ENCODE results near the gene SCAPER.

SCAPER gene

GRCh38 chr15:76576523-76577279, 328.4 kb downstream of the SCAPER start:
- H3K9ac ChIP-seq (ENCODE audit: low read length), result no peak overlapping the region

GRCh38 chr15:76575679-76576078, 329.5 kb downstream of the SCAPER start:
- no peak overlapping the region for H3K4me3 ChIP-seq (ENCODE audit: low read length)
- H3K36me3 ChIP-seq (ENCODE audit: control insufficient read depth, insufficient read depth, low read length), result no peaks in the 10 kb centered on the region
- H3K9ac ChIP-seq (ENCODE audit: low read length), result no peak overlapping the region
- peaks cover 9% of the 10 kb centered on the region for H3K4me1 ChIP-seq (ENCODE audit: control insufficient read depth, insufficient read depth, low read length)
- H3K27me3 ChIP-seq (ENCODE audit: control insufficient read depth, insufficient read depth, low read length), result no peaks in the 10 kb centered on the region
- H3K9me3 ChIP-seq (ENCODE audit: control insufficient read depth, low read length), result no peaks in the 10 kb centered on the region

More at GRCh38 chr15:76576523-76577279, 328.4 kb downstream of the SCAPER start:
- Histone ChIP-seq H3K36me3 (ENCODE audit: control insufficient read depth, insufficient read depth, low read length) (no peaks in the 10 kb centered on the region), H3K9me3 (ENCODE audit: control insufficient read depth, low read length) (no peaks in the 10 kb centered on the region), H3K4me3 (ENCODE audit: low read length) (no peak overlapping the region), H3K4me1 (ENCODE audit: control insufficient read depth, insufficient read depth, low read length) (peaks cover 9% of the 10 kb centered on the region), H3K27me3 (ENCODE audit: control insufficient read depth, insufficient read depth, low read length) (no peaks in the 10 kb centered on the region)

GRCh38 chr15:76575274-76575673, 329.9 kb downstream of the SCAPER start:
- H3K4me3 ChIP-seq (ENCODE audit: low read length), result no peak overlapping the region
- H3K27me3 ChIP-seq (ENCODE audit: control insufficient read depth, insufficient read depth, low read length), result no peaks in the 10 kb centered on the region
- no peaks in the 10 kb centered on the region for H3K9me3 ChIP-seq (ENCODE audit: control insufficient read depth, low read length)
- H3K9ac ChIP-seq (ENCODE audit: low read length), result no peak overlapping the region
- H3K4me1 ChIP-seq (ENCODE audit: control insufficient read depth, insufficient read depth, low read length), result peaks cover 9% of the 10 kb centered on the region
- H3K36me3 ChIP-seq (ENCODE audit: control insufficient read depth, insufficient read depth, low read length), result no peaks in the 10 kb centered on the region

GRCh38 chr15:76572983-76573314, 332.2 kb downstream of the SCAPER start:
- no peaks in the 10 kb centered on the region for H3K36me3 ChIP-seq (ENCODE audit: control insufficient read depth, insufficient read depth, low read length)
- H3K9me3 ChIP-seq (ENCODE audit: control insufficient read depth, low read length), result no peaks in the 10 kb centered on the region
- H3K9ac ChIP-seq (ENCODE audit: low read length), result no peak overlapping the region

GRCh38 chr15:76566276-76566675, 338.9 kb downstream of the SCAPER start:
- Histone ChIP-seq H3K27me3 (ENCODE audit: control insufficient read depth, insufficient read depth, low read length) (no peaks in the 10 kb centered on the region), H3K36me3 (ENCODE audit: control insufficient read depth, insufficient read depth, low read length) (no peaks in the 10 kb centered on the region), H3K4me3 (ENCODE audit: low read length) (no peak overlapping the region), H3K4me1 (ENCODE audit: control insufficient read depth, insufficient read depth, low read length) (no peaks in the 10 kb centered on the region), H3K9ac (ENCODE audit: low read length) (no peak overlapping the region), H3K9me3 (ENCODE audit: control insufficient read depth, low read length) (no peaks in the 10 kb centered on the region)

More at GRCh38 chr15:76572983-76573314, 332.2 kb downstream of the SCAPER start:
- Histone ChIP-seq H3K4me3 (ENCODE audit: low read length) (no peak overlapping the region), H3K4me1 (ENCODE audit: control insufficient read depth, insufficient read depth, low read length) (peaks cover 9% of the 10 kb centered on the region), H3K27me3 (ENCODE audit: control insufficient read depth, insufficient read depth, low read length) (no peaks in the 10 kb centered on the region)

GRCh38 chr15:76565366-76565765, 339.8 kb downstream of the SCAPER start:
- Histone ChIP-seq H3K9me3 (ENCODE audit: control insufficient read depth, low read length) (no peaks in the 10 kb centered on the region), H3K4me1 (ENCODE audit: control insufficient read depth, insufficient read depth, low read length) (no peaks in the 10 kb centered on the region), H3K36me3 (ENCODE audit: control insufficient read depth, insufficient read depth, low read length) (no peaks in the 10 kb centered on the region), H3K4me3 (ENCODE audit: low read length) (no peak overlapping the region), H3K27me3 (ENCODE audit: control insufficient read depth, insufficient read depth, low read length) (no peaks in the 10 kb centered on the region), H3K9ac (ENCODE audit: low read length) (no peak overlapping the region)

GRCh38 chr15:76555247-76555646, 349.9 kb downstream of the SCAPER start:
- Histone ChIP-seq H3K4me3 (ENCODE audit: low read length) (no peak overlapping the region), H3K9ac (ENCODE audit: low read length) (no peak overlapping the region), H3K9me3 (ENCODE audit: control insufficient read depth, low read length) (no peaks in the 10 kb centered on the region), H3K27me3 (ENCODE audit: control insufficient read depth, insufficient read depth, low read length) (no peaks in the 10 kb centered on the region), H3K36me3 (ENCODE audit: control insufficient read depth, insufficient read depth, low read length) (no peaks in the 10 kb centered on the region), H3K4me1 (ENCODE audit: control insufficient read depth, insufficient read depth, low read length) (no peaks in the 10 kb centered on the region)

GRCh38 chr15:76553564-76553963, 351.6 kb downstream of the SCAPER start:
- Histone ChIP-seq H3K36me3 (ENCODE audit: control insufficient read depth, insufficient read depth, low read length) (no peaks in the 10 kb centered on the region), H3K4me1 (ENCODE audit: control insufficient read depth, insufficient read depth, low read length) (no peaks in the 10 kb centered on the region), H3K9me3 (ENCODE audit: control insufficient read depth, low read length) (no peaks in the 10 kb centered on the region), H3K9ac (ENCODE audit: low read length) (no peak overlapping the region), H3K4me3 (ENCODE audit: low read length) (no peak overlapping the region), H3K27me3 (ENCODE audit: control insufficient read depth, insufficient read depth, low read length) (no peaks in the 10 kb centered on the region)

- Histone ChIP-seq H3K27me3 (ENCODE audit: control insufficient read depth, insufficient read depth, low read length) (no peaks in the 10 kb centered on the region), H3K4me3 (ENCODE audit: low read length) (no peak overlapping the region), H3K9me3 (ENCODE audit: control insufficient read depth, low read length) (no peaks in the 10 kb centered on the region), H3K36me3 (ENCODE audit: control insufficient read depth, insufficient read depth, low read length) (no peaks in the 10 kb centered on the region), H3K4me1 (ENCODE audit: control insufficient read depth, insufficient read depth, low read length) (no peaks in the 10 kb centered on the region), H3K9ac (ENCODE audit: low read length) (no peak overlapping the region)
Measured at GRCh38 chr15:76553102-76553501, 352.0 kb downstream of the SCAPER start.

GRCh38 chr15:76546805-76547204, 358.3 kb downstream of the SCAPER start:
- Histone ChIP-seq H3K9me3 (ENCODE audit: control insufficient read depth, low read length) (no peaks in the 10 kb centered on the region), H3K36me3 (ENCODE audit: control insufficient read depth, insufficient read depth, low read length) (no peaks in the 10 kb centered on the region), H3K4me3 (ENCODE audit: low read length) (no peak overlapping the region), H3K4me1 (ENCODE audit: control insufficient read depth, insufficient read depth, low read length) (no peaks in the 10 kb centered on the region), H3K27me3 (ENCODE audit: control insufficient read depth, insufficient read depth, low read length) (no peaks in the 10 kb centered on the region), H3K9ac (ENCODE audit: low read length) (no peak overlapping the region)

GRCh38 chr15:76533995-76534394, 371.1 kb downstream of the SCAPER start:
- H3K36me3 ChIP-seq (ENCODE audit: control insufficient read depth, insufficient read depth, low read length), result no peaks in the 10 kb centered on the region
- no peak overlapping the region for H3K4me3 ChIP-seq (ENCODE audit: low read length)
- H3K9ac ChIP-seq (ENCODE audit: low read length), result no peak overlapping the region
- H3K9me3 ChIP-seq (ENCODE audit: control insufficient read depth, low read length), result no peaks in the 10 kb centered on the region
- H3K27me3 ChIP-seq (ENCODE audit: control insufficient read depth, insufficient read depth, low read length), result no peaks in the 10 kb centered on the region
- peaks cover 10% of the 10 kb centered on the region for H3K4me1 ChIP-seq (ENCODE audit: control insufficient read depth, insufficient read depth, low read length)

GRCh38 chr15:76533060-76533820, 371.9 kb downstream of the SCAPER start:
- H3K27me3 ChIP-seq (ENCODE audit: control insufficient read depth, insufficient read depth, low read length), result no peaks in the 10 kb centered on the region

More at GRCh38 chr15:76533060-76533820, 371.9 kb downstream of the SCAPER start:
- Histone ChIP-seq H3K36me3 (ENCODE audit: control insufficient read depth, insufficient read depth, low read length) (no peaks in the 10 kb centered on the region), H3K9ac (ENCODE audit: low read length) (no peak overlapping the region), H3K4me1 (ENCODE audit: control insufficient read depth, insufficient read depth, low read length) (peaks cover 10% of the 10 kb centered on the region), H3K4me3 (ENCODE audit: low read length) (no peak overlapping the region), H3K9me3 (ENCODE audit: control insufficient read depth, low read length) (no peaks in the 10 kb centered on the region)

Data from mucosa of stomach (tissue), 1 donor.